ENCODE results near the gene SEZ6. TPM values are rescaled to one million over a fixed set of nuclear protein-coding genes. Genes with fewer than 3 reads are reported as not detected.

Gene SEZ6
- total RNA-seq, 2 donors from 2014 or later = not detected

- Mint-ChIP-seq H3K36me3 (ENCODE audit: insufficient read depth in 2 of 2) (peaks cover 8 to 28% of the 10 kb centered on the region in 2 donors), H3K4me1 (ENCODE audit: low read depth) (peaks cover 36% of the 10 kb centered on the region), H3K27ac (peak overlapping the region; percentile 95), H3K9me3 (no peaks in the 10 kb centered on the region), H3K4me3 (peak overlapping the region; percentile 96), H3K27me3 (ENCODE audit: low read depth) (no peaks in the 10 kb centered on the region)
- ATAC-seq (replicated peaks in 1 of 2) (no peak), DNase-seq (peak; percentile 58 to 75)
Observed at GRCh38 chr17:28950017-28950751, 55.6 kb downstream of the SEZ6 start.

- Mint-ChIP-seq H3K4me1 (ENCODE audit: low read depth) (peaks cover 44% of the 10 kb centered on the region), H3K27me3 (ENCODE audit: low read depth) (no peaks in the 10 kb centered on the region), H3K27ac (peak overlapping the region; percentile 93), H3K36me3 (ENCODE audit: insufficient read depth in 2 of 2) (peaks cover 9 to 30% of the 10 kb centered on the region in 2 donors), H3K4me3 (peak overlapping the region; percentile 96), H3K9me3 (no peaks in the 10 kb centered on the region)
- no peak for ATAC-seq (replicated peaks in 1 of 2)
- peak; percentile 64 to 69 for DNase-seq
Observed at GRCh38 chr17:28949185-28950016, 56.4 kb downstream of the SEZ6 start.

GRCh38 chr17:28948873-28949184, 57.0 kb downstream of the SEZ6 start:
- peak overlapping the region; percentile 93 for H3K27ac Mint-ChIP-seq
- DNase-seq (no peak), ATAC-seq (replicated peaks in 1 of 2) (no peak)
- peaks cover 50% of the 10 kb centered on the region for H3K4me1 Mint-ChIP-seq (ENCODE audit: low read depth)
- H3K36me3 Mint-ChIP-seq (ENCODE audit: insufficient read depth in 2 of 2) = peaks cover 11 to 35% of the 10 kb centered on the region in 2 donors
- no peaks in the 10 kb centered on the region for H3K9me3 Mint-ChIP-seq
- H3K27me3 Mint-ChIP-seq (ENCODE audit: low read depth) = no peaks in the 10 kb centered on the region
- H3K4me3 Mint-ChIP-seq = peak overlapping the region; percentile 96

GRCh38 chr17:28948342-28948741, 57.5 kb downstream of the SEZ6 start:
- H3K9me3 Mint-ChIP-seq = no peaks in the 10 kb centered on the region
- peak overlapping the region; percentile 96 for H3K4me3 Mint-ChIP-seq
- DNase-seq = no peak
- ATAC-seq (replicated peaks in 1 of 2) = no peak
- H3K4me1 Mint-ChIP-seq (ENCODE audit: low read depth) = peaks cover 55% of the 10 kb centered on the region
- peaks cover 11 to 39% of the 10 kb centered on the region in 2 donors for H3K36me3 Mint-ChIP-seq (ENCODE audit: insufficient read depth in 2 of 2)
- H3K27ac Mint-ChIP-seq = peak overlapping the region; percentile 88
- H3K27me3 Mint-ChIP-seq (ENCODE audit: low read depth) = no peaks in the 10 kb centered on the region

GRCh38 chr17:28947639-28948038, 58.2 kb downstream of the SEZ6 start:
- Mint-ChIP-seq H3K9me3 (no peaks in the 10 kb centered on the region), H3K4me1 (ENCODE audit: low read depth) (peaks cover 61% of the 10 kb centered on the region), H3K36me3 (ENCODE audit: insufficient read depth in 2 of 2) (peaks cover 13 to 44% of the 10 kb centered on the region in 2 donors), H3K27ac (peak overlapping the region; percentile 88), H3K27me3 (ENCODE audit: low read depth) (no peaks in the 10 kb centered on the region), H3K4me3 (peak overlapping the region; percentile 96)
- DNase-seq = no peak
- no peak for ATAC-seq (replicated peaks in 1 of 2)

- ATAC-seq (replicated peaks in 1 of 2) = peak; percentile 4 to 34
- H3K27ac Mint-ChIP-seq = peak overlapping the region; percentile 92
- peaks cover 71% of the 10 kb centered on the region for H3K4me1 Mint-ChIP-seq (ENCODE audit: low read depth)
- no peaks in the 10 kb centered on the region for H3K9me3 Mint-ChIP-seq
- H3K36me3 Mint-ChIP-seq (ENCODE audit: insufficient read depth in 2 of 2) = peaks cover 13 to 51% of the 10 kb centered on the region in 2 donors
- no peak for DNase-seq
- no peaks in the 10 kb centered on the region for H3K27me3 Mint-ChIP-seq (ENCODE audit: low read depth)
- H3K4me3 Mint-ChIP-seq = peak overlapping the region; percentile 91 to 96
Observed at GRCh38 chr17:28946239-28946638, 59.6 kb downstream of the SEZ6 start.

GRCh38 chr17:28944862-28945741, 60.7 kb downstream of the SEZ6 start:
- Mint-ChIP-seq H3K36me3 (ENCODE audit: insufficient read depth in 2 of 2) (peaks cover 9 to 49% of the 10 kb centered on the region in 2 donors), H3K4me1 (ENCODE audit: low read depth) (peaks cover 83% of the 10 kb centered on the region), H3K4me3 (peak overlapping the region; percentile 91 to 96), H3K27me3 (ENCODE audit: low read depth) (no peaks in the 10 kb centered on the region), H3K27ac (peak overlapping the region; percentile 92), H3K9me3 (no peaks in the 10 kb centered on the region)
- ATAC-seq (replicated peaks in 1 of 2) (no peak), DNase-seq (no peak)

- DNase-seq (no peak), ATAC-seq (replicated peaks in 1 of 2) (no peak)
- H3K27me3 Mint-ChIP-seq (ENCODE audit: low read depth) = no peaks in the 10 kb centered on the region
- peak overlapping the region; percentile 6 to 10 for H3K4me3 Mint-ChIP-seq
- peaks cover 9 to 53% of the 10 kb centered on the region in 2 donors for H3K36me3 Mint-ChIP-seq (ENCODE audit: insufficient read depth in 2 of 2)
- peaks cover 89% of the 10 kb centered on the region for H3K4me1 Mint-ChIP-seq (ENCODE audit: low read depth)
- H3K9me3 Mint-ChIP-seq = no peaks in the 10 kb centered on the region
- no peak overlapping the region for H3K27ac Mint-ChIP-seq
Observed at GRCh38 chr17:28944343-28944742, 61.5 kb downstream of the SEZ6 start.

GRCh38 chr17:28942925-28943324, 62.9 kb downstream of the SEZ6 start:
- no peaks in the 10 kb centered on the region for H3K27me3 Mint-ChIP-seq (ENCODE audit: low read depth)
- H3K27ac Mint-ChIP-seq = no peak overlapping the region
- peaks cover 92% of the 10 kb centered on the region for H3K4me1 Mint-ChIP-seq (ENCODE audit: low read depth)
- H3K4me3 Mint-ChIP-seq = no peak overlapping the region
- DNase-seq (no peak), ATAC-seq (replicated peaks in 1 of 2) (no peak)
- no peaks in the 10 kb centered on the region for H3K9me3 Mint-ChIP-seq
- H3K36me3 Mint-ChIP-seq (ENCODE audit: insufficient read depth in 2 of 2) = peaks cover 9 to 45% of the 10 kb centered on the region in 2 donors

GRCh38 chr17:28941251-28941650, 64.6 kb downstream of the SEZ6 start:
- H3K27me3 Mint-ChIP-seq (ENCODE audit: low read depth) = no peaks in the 10 kb centered on the region
- peaks cover 90% of the 10 kb centered on the region for H3K4me1 Mint-ChIP-seq (ENCODE audit: low read depth)
- H3K4me3 Mint-ChIP-seq = peak overlapping the region in 1 of 2 donors; percentile 52
- H3K27ac Mint-ChIP-seq = no peak overlapping the region
- no peaks in the 10 kb centered on the region for H3K9me3 Mint-ChIP-seq
- ATAC-seq (replicated peaks in 1 of 2) (no peak), DNase-seq (no peak)
- peaks cover 9 to 38% of the 10 kb centered on the region in 2 donors for H3K36me3 Mint-ChIP-seq (ENCODE audit: insufficient read depth in 2 of 2)

GRCh38 chr17:28940675-28941074, 65.2 kb downstream of the SEZ6 start:
- Mint-ChIP-seq H3K4me1 (ENCODE audit: low read depth) (peaks cover 90% of the 10 kb centered on the region), H3K36me3 (ENCODE audit: insufficient read depth in 2 of 2) (peaks cover 6 to 37% of the 10 kb centered on the region in 2 donors), H3K27me3 (ENCODE audit: low read depth) (no peaks in the 10 kb centered on the region), H3K27ac (no peak overlapping the region), H3K4me3 (peak overlapping the region in 1 of 2 donors; percentile 52), H3K9me3 (no peaks in the 10 kb centered on the region)
- no peak for DNase-seq
- ATAC-seq (replicated peaks in 1 of 2) = no peak

GRCh38 chr17:28940142-28940541, 65.7 kb downstream of the SEZ6 start:
- H3K4me3 Mint-ChIP-seq = peak overlapping the region in 1 of 2 donors; percentile 52
- peaks cover 5 to 35% of the 10 kb centered on the region in 2 donors for H3K36me3 Mint-ChIP-seq (ENCODE audit: insufficient read depth in 2 of 2)
- ATAC-seq (replicated peaks in 1 of 2) (peak in 1 of 2 donors; percentile 48), DNase-seq (no peak)
- H3K4me1 Mint-ChIP-seq (ENCODE audit: low read depth) = peaks cover 88% of the 10 kb centered on the region
- no peaks in the 10 kb centered on the region for H3K9me3 Mint-ChIP-seq
- peak overlapping the region; percentile 58 for H3K27ac Mint-ChIP-seq
- no peaks in the 10 kb centered on the region for H3K27me3 Mint-ChIP-seq (ENCODE audit: low read depth)
